HEK293T (cell line): ENCODE results near the gene ZBTB20.

Source experiments
- CTCF ChIA-PET: fragments of 350-600 bp; formaldehyde crosslinking; extraction: SDS; loops from one replicate; lab custom pipeline; 2021; ENCODE audit warnings: antibody characterized with exemption, inconsistent platforms; lab: Yijun Ruan, JAX
- POLR2A ChIA-PET: fragments of 350-600 bp; formaldehyde crosslinking; extraction: SDS; loops from one replicate; lab custom pipeline; 2020; ENCODE audit warnings: antibody characterized with exemption, inconsistent platforms; lab: Yijun Ruan, JAX
- DNase-seq: peaks from one replicate; pipeline ENCODE4 v3.0.0; 2012; ENCODE audit warnings: mixed read lengths; ENCODE audit errors: extremely low spot score
- ARNT ChIP-seq: fragments of 450-650 bp; IDR thresholded peaks from 2 replicates; pipeline ENCODE4 v1.6.1; 2017; ENCODE audit warnings: mild to moderate bottlenecking
- BHLHE40 ChIP-seq: fragments of 450-650 bp; IDR thresholded peaks from 2 replicates; pipeline ENCODE4 v1.6.1; 2016; ENCODE audit warnings: mild to moderate bottlenecking, moderate library complexity, borderline replicate concordance
- CTBP1 ChIP-seq: fragments of 450-650 bp; IDR thresholded peaks from 2 replicates; pipeline ENCODE4 v1.6.1; 2016; ENCODE audit warnings: borderline replicate concordance
- ELF4 ChIP-seq: fragments of 450-650 bp; IDR thresholded peaks from 2 replicates; pipeline ENCODE4 v1.6.1; 2017; ENCODE audit warnings: antibody characterized with exemption
- FOXA1 ChIP-seq: fragments of 450-650 bp; IDR thresholded peaks from 2 replicates; pipeline ENCODE4 v1.6.1; 2016; ENCODE audit warnings: mild to moderate bottlenecking
- FOXK2 ChIP-seq: fragments of 450-650 bp; IDR thresholded peaks from 2 replicates; pipeline ENCODE4 v1.6.1; 2016; ENCODE audit warnings: mild to moderate bottlenecking
- FOXM1 ChIP-seq: fragments of 450-650 bp; IDR thresholded peaks from 2 replicates; pipeline ENCODE4 v1.6.1; 2017; ENCODE audit warnings: mild to moderate bottlenecking, borderline replicate concordance
- HDGF ChIP-seq: fragments of 450-650 bp; IDR thresholded peaks from 2 replicates; pipeline ENCODE4 v1.6.1; 2017; ENCODE audit warnings: antibody characterized with exemption, borderline replicate concordance
- L3MBTL2 ChIP-seq: fragments of 450-650 bp; conservative IDR thresholded peaks from 2 replicates; pipeline ENCODE4 v1.6.1; 2016; ENCODE audit warnings: mild to moderate bottlenecking
- LEF1 ChIP-seq: fragments of 450-650 bp; IDR thresholded peaks from 2 replicates; pipeline ENCODE4 v1.6.1; 2017; ENCODE audit warnings: mild to moderate bottlenecking, borderline replicate concordance
- NFRKB ChIP-seq: fragments of 450-650 bp; IDR thresholded peaks from 2 replicates; pipeline ENCODE4 v1.6.1; 2016; ENCODE audit warnings: mild to moderate bottlenecking, moderate library complexity
- SP1 ChIP-seq: fragments of 450-650 bp; IDR thresholded peaks from 2 replicates; pipeline ENCODE4 v1.6.1; 2017
- SUZ12 ChIP-seq: fragments of 450-650 bp; IDR thresholded peaks from 2 replicates; pipeline ENCODE4 v1.6.1; 2016; ENCODE audit warnings: mild to moderate bottlenecking
- TARDBP ChIP-seq: fragments of 450-650 bp; IDR thresholded peaks from 2 replicates; pipeline ENCODE4 v1.6.1; 2016
- ZNF384 ChIP-seq: fragments of 450-650 bp; IDR thresholded peaks from 2 replicates; pipeline ENCODE4 v1.6.1; 2016
- TF ChIP-seq, protein P1 (sequence below): fragments of 450-650 bp; IDR thresholded peaks from 2 replicates; pipeline ENCODE4 v1.6.1; 2016

ZBTB20 gene

DNA sequence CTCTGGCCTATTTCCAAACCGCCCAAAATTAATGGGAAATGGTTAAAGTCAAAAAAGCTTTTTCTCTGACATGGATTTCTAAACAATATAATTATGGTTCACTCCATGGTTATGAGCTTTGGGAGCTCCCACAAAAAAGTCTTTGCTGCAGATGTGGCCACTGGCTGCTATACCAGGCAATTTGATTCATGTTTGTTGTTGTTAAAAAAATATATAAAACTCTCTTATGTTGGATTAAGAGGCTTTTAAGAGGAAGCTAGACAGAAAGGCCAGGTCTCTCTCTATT lies 594.6 kb downstream of the ZBTB20 start:
- no peak for DNase-seq

GRCh38 chr3:114551770-114552526 lies 595.1 kb downstream of the ZBTB20 start:
- no peak for DNase-seq
- CTCF ChIA-PET = no interaction called here
- POLR2A ChIA-PET = no interaction called here
- TF ChIP-seq BHLHE40 (no peak), SUZ12 (no peak), NFRKB (no peak), HDGF (no peak), L3MBTL2 (no peak), SP1 (no peak), LEF1 (no peak), FOXA1 (no peak), ELF4 (no peak), TARDBP (no peak), CTBP1 (no peak), FOXM1 (no peak), ZNF384 (no peak), FOXK2 (no peak)

More for the DNA sequence above, 594.6 kb downstream of the ZBTB20 start:
- TF ChIP-seq SUZ12 (no peak), TARDBP (no peak), ELF4 (no peak), FOXA1 (no peak), ARNT (no peak), CTBP1 (no peak), L3MBTL2 (no peak), NFRKB (no peak), FOXM1 (no peak), FOXK2 (no peak), SP1 (no peak), LEF1 (no peak), HDGF (no peak), BHLHE40 (no peak), ZNF384 (no peak)
- TF ChIP-seq, protein P1, sequence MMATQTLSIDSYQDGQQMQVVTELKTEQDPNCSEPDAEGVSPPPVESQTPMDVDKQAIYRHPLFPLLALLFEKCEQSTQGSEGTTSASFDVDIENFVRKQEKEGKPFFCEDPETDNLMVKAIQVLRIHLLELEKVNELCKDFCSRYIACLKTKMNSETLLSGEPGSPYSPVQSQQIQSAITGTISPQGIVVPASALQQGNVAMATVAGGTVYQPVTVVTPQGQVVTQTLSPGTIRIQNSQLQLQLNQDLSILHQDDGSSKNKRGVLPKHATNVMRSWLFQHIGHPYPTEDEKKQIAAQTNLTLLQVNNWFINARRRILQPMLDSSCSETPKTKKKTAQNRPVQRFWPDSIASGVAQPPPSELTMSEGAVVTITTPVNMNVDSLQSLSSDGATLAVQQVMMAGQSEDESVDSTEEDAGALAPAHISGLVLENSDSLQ = no peak
- CTCF ChIA-PET = no interaction called here
- POLR2A ChIA-PET = no interaction called here

DNA sequence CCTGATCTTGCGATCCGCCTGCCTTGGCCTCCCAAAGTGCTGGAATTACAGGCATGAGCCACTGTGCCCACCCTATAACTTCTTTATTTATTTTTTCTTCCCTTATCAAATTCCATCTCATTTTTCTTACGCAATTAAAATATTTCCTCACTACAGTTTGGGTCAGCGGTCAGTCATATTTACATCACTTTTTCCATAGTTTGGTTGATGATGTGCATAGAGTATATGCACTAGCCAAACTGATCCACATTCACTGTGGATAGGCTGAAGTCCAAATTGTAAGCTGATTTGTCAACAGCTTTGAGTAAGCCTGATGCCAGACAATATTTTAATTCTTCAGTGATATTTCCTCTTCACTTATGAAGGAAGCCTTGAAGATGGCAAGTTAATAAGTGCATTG lies 596.9 kb downstream of the ZBTB20 start:
- CTCF ChIA-PET = no interaction called here
- no peak for DNase-seq
- POLR2A ChIA-PET = no interaction called here
- TF ChIP-seq ZNF384 = no peak
- no peak for TF ChIP-seq L3MBTL2
- TF ChIP-seq, protein P1 = no peak
- TF ChIP-seq ELF4 = no peak
- TF ChIP-seq CTBP1 = no peak
- TF ChIP-seq NFRKB = no peak
- TF ChIP-seq HDGF = no peak
- no peak for TF ChIP-seq BHLHE40
- TF ChIP-seq FOXA1 = no peak
- TF ChIP-seq ARNT = no peak
- no peak for TF ChIP-seq SUZ12
- no peak for TF ChIP-seq TARDBP
- TF ChIP-seq SP1 = no peak
- TF ChIP-seq FOXM1 = no peak
- no peak for TF ChIP-seq LEF1
- TF ChIP-seq FOXK2 = no peak

DNA sequence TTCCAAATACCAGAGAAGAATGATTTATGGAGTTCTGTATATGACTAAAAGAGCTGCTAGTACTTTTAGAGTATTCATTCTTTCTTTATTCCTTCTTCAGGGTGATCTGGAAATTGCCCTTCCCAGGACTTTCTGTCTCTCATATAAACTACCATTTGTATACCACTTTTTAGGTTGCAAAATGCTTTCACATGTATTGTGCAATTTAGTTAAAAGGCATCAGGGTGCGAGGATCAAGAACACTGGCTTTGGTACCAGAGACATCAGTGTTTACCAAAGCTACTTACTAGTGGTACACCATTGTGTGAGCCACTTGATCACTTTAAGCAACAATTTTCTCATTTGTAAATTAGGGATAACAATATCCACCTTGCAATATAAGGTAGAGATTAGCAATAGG lies 601.9 kb downstream of the ZBTB20 start:
- POLR2A ChIA-PET = interaction anchor here (0.7 kb wide), 1 partner anchor 94 kb away, joined by 3 read pairs; no protein-coding TSS in a partner anchor
- no peak for TF ChIP-seq FOXK2
- no peak for TF ChIP-seq ELF4
- no peak for TF ChIP-seq ZNF384
- TF ChIP-seq TARDBP = no peak
- no peak for TF ChIP-seq SUZ12
- no peak for TF ChIP-seq SP1
- no peak for TF ChIP-seq FOXM1
- no peak for TF ChIP-seq BHLHE40
- no peak for TF ChIP-seq ARNT
- no peak for TF ChIP-seq CTBP1
- TF ChIP-seq NFRKB = no peak
- no peak for TF ChIP-seq FOXA1
- no peak for TF ChIP-seq LEF1
- no peak for TF ChIP-seq L3MBTL2
- no peak for TF ChIP-seq HDGF
- TF ChIP-seq, protein P1 = no peak
- CTCF ChIA-PET = no interaction called here
- no peak for DNase-seq

GRCh38 chr3:114542359-114542758 lies 604.7 kb downstream of the ZBTB20 start:
- TF ChIP-seq HDGF = no peak
- no peak for TF ChIP-seq TARDBP
- no peak for TF ChIP-seq FOXM1
- no peak for TF ChIP-seq SP1
- TF ChIP-seq ARNT = no peak
- no peak for TF ChIP-seq ELF4
- TF ChIP-seq ZNF384 = no peak
- TF ChIP-seq, protein P1 = no peak
- TF ChIP-seq SUZ12 = no peak
- TF ChIP-seq LEF1 = no peak
- no peak for TF ChIP-seq BHLHE40
- TF ChIP-seq CTBP1 = no peak
- no peak for TF ChIP-seq FOXK2
- no peak for TF ChIP-seq L3MBTL2
- ChIA-PET CTCF (no interaction called here), POLR2A (no interaction called here)
- DNase-seq = no peak
